ENCODE results near the gene FHOD3.

FHOD3 gene

GRCh38 chr18:36522509-36522908, 225.0 kb downstream of the FHOD3 start:
- DNase-seq (ENCODE audit: low read depth), result no peak

GRCh38 chr18:36525913-36526312, 228.4 kb downstream of the FHOD3 start:
- no peak for DNase-seq (ENCODE audit: low read depth)

- DNase-seq (ENCODE audit: low read depth), result no peak
Observed at GRCh38 chr18:36526611-36527010, 229.1 kb downstream of the FHOD3 start.

GRCh38 chr18:36527051-36527450, 229.5 kb downstream of the FHOD3 start:
- no peak for DNase-seq (ENCODE audit: low read depth)

- no peak for DNase-seq (ENCODE audit: low read depth)
Observed at GRCh38 chr18:36527740-36528455, 230.4 kb downstream of the FHOD3 start.

GRCh38 chr18:36529747-36530146, 232.2 kb downstream of the FHOD3 start:
- DNase-seq (ENCODE audit: low read depth), result no peak

- DNase-seq (ENCODE audit: low read depth), result no peak
Observed at GRCh38 chr18:36530676-36531405, 233.3 kb downstream of the FHOD3 start.

GRCh38 chr18:36531636-36532035, 234.1 kb downstream of the FHOD3 start:
- no peak for DNase-seq (ENCODE audit: low read depth)

- no peak for DNase-seq (ENCODE audit: low read depth)
Observed at GRCh38 chr18:36532394-36532793, 234.9 kb downstream of the FHOD3 start.

- no peak for DNase-seq (ENCODE audit: low read depth)
Observed at GRCh38 chr18:36532815-36533214, 235.3 kb downstream of the FHOD3 start.

GRCh38 chr18:36533446-36534153, 236.1 kb downstream of the FHOD3 start:
- DNase-seq (ENCODE audit: low read depth), result no peak

- no peak for DNase-seq (ENCODE audit: low read depth)
Observed at GRCh38 chr18:36534154-36534688, 236.7 kb downstream of the FHOD3 start.

- DNase-seq (ENCODE audit: low read depth), result no peak
Observed at GRCh38 chr18:36535202-36535935, 237.9 kb downstream of the FHOD3 start.

GRCh38 chr18:36536426-36536825, 238.9 kb downstream of the FHOD3 start:
- no peak for DNase-seq (ENCODE audit: low read depth)

- no peak for DNase-seq (ENCODE audit: low read depth)
Observed at GRCh38 chr18:36537289-36537688, 239.8 kb downstream of the FHOD3 start.

- no peak for DNase-seq (ENCODE audit: low read depth)
Observed at GRCh38 chr18:36539674-36540231, 242.2 kb downstream of the FHOD3 start.

GRCh38 chr18:36543030-36543429, 245.5 kb downstream of the FHOD3 start:
- DNase-seq (ENCODE audit: low read depth), result no peak

- no peak for DNase-seq (ENCODE audit: low read depth)
Observed at GRCh38 chr18:36543991-36544725, 246.6 kb downstream of the FHOD3 start.

GRCh38 chr18:36545821-36546427, 248.4 kb downstream of the FHOD3 start:
- DNase-seq (ENCODE audit: low read depth), result no peak

GRCh38 chr18:36546876-36547275, 249.4 kb downstream of the FHOD3 start:
- no peak for DNase-seq (ENCODE audit: low read depth)

- DNase-seq (ENCODE audit: low read depth), result no peak
Observed at GRCh38 chr18:36547544-36547943, 250.0 kb downstream of the FHOD3 start.

Measured in activated T-helper 9 cell treated with anti-CD3 and anti-CD28 coated beads, Interleukin-2, amount 50 U/mL, for 16 hours (primary cell).